MM.1S (cell line): ENCODE data around the gene IFT25.

Source experiments
- DNase-seq: peaks from one replicate; pipeline ENCODE4 v3.0.0-alpha.2; 2015
- H2AFZ ChIP-seq: fragments of 300-600 bp; sonication (generic); 2 replicates; pipeline ENCODE4 v1.6.0; 2016; ENCODE audit warnings: antibody characterized with exemption, low read length
- H3F3A ChIP-seq: fragments of 300-600 bp; sonication (generic); 2 replicates; pipeline ENCODE4 v1.6.1; 2016; ENCODE audit warnings: mild to moderate bottlenecking, antibody characterized with exemption, low read length, moderate library complexity, mixed read lengths; ENCODE audit not compliant: insufficient read depth
- H3K27ac ChIP-seq: fragments of 300-600 bp; sonication (generic); 2 replicates; pipeline ENCODE4 v1.5.1; 2016; ENCODE audit warnings: mild to moderate bottlenecking, low read length
- H3K27me3 ChIP-seq: fragments of 300-600 bp; sonication (generic); replicated peaks from 2 replicates; pipeline ENCODE4 v1.6.0; 2016; ENCODE audit warnings: low read length; ENCODE audit not compliant: insufficient read depth
- H3K36me3 ChIP-seq: fragments of 300-600 bp; sonication (generic); replicated peaks from 2 replicates; pipeline ENCODE4 v1.6.1; 2016; ENCODE audit warnings: mild to moderate bottlenecking, low read length, mixed read lengths; ENCODE audit not compliant: insufficient read depth
- H3K4me1 ChIP-seq: fragments of 300-600 bp; sonication (generic); 2 replicates; pipeline ENCODE4 v1.6.1; 2016; ENCODE audit warnings: low read length, mixed read lengths
- H3K4me2 ChIP-seq: fragments of 300-600 bp; sonication (generic); 2 replicates; pipeline ENCODE4 v1.6.0; 2016; ENCODE audit warnings: low read depth, low read length
- H3K4me3 ChIP-seq: fragments of 300-600 bp; sonication (generic); 2 replicates; pipeline ENCODE4 v1.5.1; 2016; ENCODE audit warnings: low read length, mixed read lengths
- H3K79me2 ChIP-seq: fragments of 300-600 bp; sonication (generic); 2 replicates; pipeline ENCODE4 v1.6.1; 2016; ENCODE audit warnings: mixed run types, low read length, mixed read lengths
- H3K9ac ChIP-seq: fragments of 300-600 bp; sonication (generic); 2 replicates; pipeline ENCODE4 v1.6.1; 2016; ENCODE audit warnings: low read length, mixed read lengths
- H3K9me2 ChIP-seq: fragments of 300-600 bp; sonication (generic); replicated peaks from 2 replicates; pipeline ENCODE4 v1.6.1; 2016; ENCODE audit warnings: mild to moderate bottlenecking, low read length, mixed read lengths; ENCODE audit not compliant: insufficient read depth
- H3K9me3 ChIP-seq: fragments of 300-600 bp; sonication (generic); replicated peaks from 2 replicates; pipeline ENCODE4 v1.6.1; 2016; ENCODE audit warnings: mild to moderate bottlenecking, low read length, mixed read lengths; ENCODE audit not compliant: insufficient read depth
- H4K20me1 ChIP-seq: fragments of 300-600 bp; sonication (generic); 2 replicates; pipeline ENCODE4 v1.6.1; 2016; ENCODE audit warnings: mild to moderate bottlenecking, low read length, moderate library complexity, mixed read lengths; ENCODE audit not compliant: insufficient read depth
- EZH2 ChIP-seq: fragments of 300-600 bp; sonication (generic); optimal IDR thresholded peaks from 2 replicates; pipeline ENCODE3; 2017; ENCODE audit warnings: low read depth, mild to moderate bottlenecking, antibody characterized with exemption, low read length, mixed read lengths
- EZH2phosphoT487 ChIP-seq: fragments of 300-600 bp; sonication (generic); IDR thresholded peaks from 2 replicates; pipeline ENCODE4 v1.6.1; 2018; ENCODE audit warnings: antibody characterized with exemption, low read length
- TF ChIP-seq, protein P1 (sequence below): fragments of 300-600 bp; sonication (generic); IDR thresholded peaks from 2 replicates; pipeline ENCODE4 v1.5.1; 2016; ENCODE audit warnings: antibody characterized with exemption, low read length, mixed read lengths

Gene IFT25

DNA sequence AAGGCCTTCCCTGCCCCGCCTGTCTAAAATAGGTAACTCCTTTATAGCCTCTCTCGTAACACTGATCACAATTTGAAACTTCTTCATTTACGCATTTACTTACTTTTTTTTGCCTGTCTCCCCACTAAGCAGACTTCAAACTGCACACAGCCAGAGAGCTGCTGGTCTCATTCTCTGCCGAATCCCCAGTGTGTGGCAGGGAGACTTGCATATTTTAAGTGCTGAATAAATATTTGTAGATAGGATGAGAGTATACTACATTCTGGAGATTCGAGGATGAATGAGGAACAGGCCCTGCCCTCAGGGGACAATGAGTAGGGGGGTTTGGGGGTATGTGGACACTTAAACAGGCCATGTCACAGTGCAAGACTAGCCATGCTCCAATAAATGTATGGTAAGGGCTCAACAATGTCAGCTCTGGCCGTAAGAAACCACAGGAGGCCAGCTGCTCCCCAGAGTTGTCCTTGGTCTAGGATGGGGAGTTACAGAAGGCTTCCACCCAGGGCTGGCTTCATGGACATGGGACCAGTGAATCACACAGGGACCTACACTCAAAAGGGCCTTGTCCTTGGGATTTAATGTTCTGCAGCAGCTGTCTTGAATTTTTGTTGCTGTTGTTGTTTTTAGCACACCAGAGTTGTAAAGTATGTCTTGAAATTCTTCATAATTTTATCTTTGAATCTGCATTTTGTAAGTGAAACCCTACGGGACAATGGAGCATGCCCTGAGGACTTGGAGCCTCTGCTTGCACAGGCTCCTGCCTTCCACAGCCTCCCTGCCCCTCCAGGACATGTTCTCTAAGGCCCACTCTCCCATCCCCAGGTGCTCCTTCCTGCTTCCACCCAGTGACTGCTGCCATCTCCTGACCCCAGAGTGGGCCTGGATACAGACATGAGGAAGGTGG, 43.0 kb downstream of the IFT25 start:
- Histone ChIP-seq H3K4me2 (no peak overlapping the region), H4K20me1 (no peaks in the 10 kb centered on the region), H3K4me1 (no peaks in the 10 kb centered on the region), H3K4me3 (no peak overlapping the region), H3K36me3 (no peaks in the 10 kb centered on the region), H3K79me2 (no peaks in the 10 kb centered on the region), H2AFZ (no peak overlapping the region), H3K9me2 (no peaks in the 10 kb centered on the region), H3K9me3 (no peaks in the 10 kb centered on the region), H3K27ac (no peak overlapping the region), H3K9ac (no peak overlapping the region), H3F3A (no peaks in the 10 kb centered on the region), H3K27me3 (no peaks in the 10 kb centered on the region)
- DNase-seq = no peak
- TF ChIP-seq, protein P1, sequence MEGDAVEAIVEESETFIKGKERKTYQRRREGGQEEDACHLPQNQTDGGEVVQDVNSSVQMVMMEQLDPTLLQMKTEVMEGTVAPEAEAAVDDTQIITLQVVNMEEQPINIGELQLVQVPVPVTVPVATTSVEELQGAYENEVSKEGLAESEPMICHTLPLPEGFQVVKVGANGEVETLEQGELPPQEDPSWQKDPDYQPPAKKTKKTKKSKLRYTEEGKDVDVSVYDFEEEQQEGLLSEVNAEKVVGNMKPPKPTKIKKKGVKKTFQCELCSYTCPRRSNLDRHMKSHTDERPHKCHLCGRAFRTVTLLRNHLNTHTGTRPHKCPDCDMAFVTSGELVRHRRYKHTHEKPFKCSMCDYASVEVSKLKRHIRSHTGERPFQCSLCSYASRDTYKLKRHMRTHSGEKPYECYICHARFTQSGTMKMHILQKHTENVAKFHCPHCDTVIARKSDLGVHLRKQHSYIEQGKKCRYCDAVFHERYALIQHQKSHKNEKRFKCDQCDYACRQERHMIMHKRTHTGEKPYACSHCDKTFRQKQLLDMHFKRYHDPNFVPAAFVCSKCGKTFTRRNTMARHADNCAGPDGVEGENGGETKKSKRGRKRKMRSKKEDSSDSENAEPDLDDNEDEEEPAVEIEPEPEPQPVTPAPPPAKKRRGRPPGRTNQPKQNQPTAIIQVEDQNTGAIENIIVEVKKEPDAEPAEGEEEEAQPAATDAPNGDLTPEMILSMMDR = no peak
- TF ChIP-seq EZH2 (no peak), EZH2phosphoT487 (no peak)

DNA sequence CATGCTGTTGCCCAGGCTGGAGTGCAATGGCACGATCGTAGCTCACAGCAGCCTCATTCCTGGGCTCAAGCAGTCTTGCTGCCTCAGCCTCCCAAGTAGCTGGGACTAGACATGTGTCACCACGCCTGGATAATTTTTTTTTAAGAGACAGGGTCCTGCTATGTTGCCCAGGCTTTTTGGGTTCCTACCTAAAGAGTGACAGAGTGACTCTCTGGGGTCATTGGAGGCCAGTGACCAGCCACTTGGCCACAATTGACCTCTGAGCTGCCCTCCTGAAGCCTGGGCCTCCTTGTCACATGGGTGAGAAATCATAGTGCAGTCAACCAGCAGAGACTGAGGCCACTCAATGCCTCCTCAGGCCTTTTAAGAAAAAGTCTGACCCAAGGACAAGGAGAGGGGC, 45.8 kb downstream of the IFT25 start:
- Histone ChIP-seq H4K20me1 (no peaks in the 10 kb centered on the region), H3K9ac (no peak overlapping the region), H3F3A (no peaks in the 10 kb centered on the region), H3K4me3 (no peak overlapping the region), H3K9me3 (no peaks in the 10 kb centered on the region), H3K9me2 (no peaks in the 10 kb centered on the region), H2AFZ (no peak overlapping the region), H3K4me1 (no peaks in the 10 kb centered on the region), H3K4me2 (no peak overlapping the region), H3K27ac (no peak overlapping the region), H3K36me3 (no peaks in the 10 kb centered on the region), H3K79me2 (no peaks in the 10 kb centered on the region), H3K27me3 (no peaks in the 10 kb centered on the region)
- no peak for TF ChIP-seq EZH2phosphoT487
- no peak for TF ChIP-seq EZH2
- TF ChIP-seq, protein P1 = no peak
- DNase-seq = no peak

DNA sequence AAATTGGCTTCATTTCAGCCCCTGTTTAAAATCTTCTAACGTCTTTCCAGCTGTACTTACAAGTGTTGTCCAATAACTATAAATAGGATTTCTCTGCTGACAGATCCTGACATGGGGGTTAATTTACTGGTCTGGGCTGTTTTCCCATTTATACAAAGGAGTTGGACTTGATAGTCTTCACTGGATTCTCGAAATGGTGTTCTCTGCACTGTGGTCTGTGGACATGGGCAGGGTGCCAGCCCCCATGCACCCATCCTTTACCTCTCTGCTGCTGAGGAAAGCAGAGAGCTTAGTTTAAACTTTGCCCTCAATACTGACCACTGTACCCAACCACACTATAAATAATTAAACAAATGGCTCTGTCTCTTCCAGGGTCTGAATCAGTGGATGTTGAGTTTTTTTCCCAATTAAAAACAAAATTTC, 46.3 kb downstream of the IFT25 start:
- Histone ChIP-seq H3K27ac (no peak overlapping the region), H3F3A (no peaks in the 10 kb centered on the region), H4K20me1 (no peaks in the 10 kb centered on the region), H3K36me3 (no peaks in the 10 kb centered on the region), H3K79me2 (no peaks in the 10 kb centered on the region), H3K27me3 (no peaks in the 10 kb centered on the region), H3K9ac (no peak overlapping the region), H2AFZ (no peak overlapping the region), H3K4me1 (no peaks in the 10 kb centered on the region), H3K9me2 (no peaks in the 10 kb centered on the region), H3K4me2 (no peak overlapping the region), H3K9me3 (no peaks in the 10 kb centered on the region), H3K4me3 (no peak overlapping the region)
- TF ChIP-seq EZH2phosphoT487 = no peak
- TF ChIP-seq EZH2 = no peak
- TF ChIP-seq, protein P1 = no peak
- DNase-seq = no peak
